Measurements from ENCODE around the gene CCDC183. TPM values are rescaled to one million over a fixed set of nuclear protein-coding genes. Genes with fewer than 3 reads are reported as not detected.
A peak's percentile ranks its signal among the peaks of the same experiment; 100 is the strongest.

Gene CCDC183
- total RNA-seq, 1 experiment from 2014 or later = 3.6 TPM

GRCh38 chr9:136789523-136789937, 6.6 kb upstream of the CCDC183 start:
- ChIA-PET POLR2A (ENCODE audit: unreplicated experiment) (no interaction called here), CTCF (no interaction called here)
- no peak overlapping the region for H3K4me3 ChIP-seq
- no peaks in the 10 kb centered on the region for H3K9me3 ChIP-seq (ENCODE audit: insufficient read depth, low read depth)
- H2AFZ ChIP-seq = no peak overlapping the region
- H3K27me3 ChIP-seq (ENCODE audit: insufficient read depth, low read depth) = no peaks in the 10 kb centered on the region
- H3K9me2 ChIP-seq (ENCODE audit: insufficient read depth) = no peaks in the 10 kb centered on the region
- BruUV-seq (replicated peaks) = no TSS peak
- H3K4me2 ChIP-seq = no peak overlapping the region
- H3K27ac ChIP-seq = no peak overlapping the region
- H3K4me1 ChIP-seq (replicated peaks; ENCODE audit: insufficient read depth) = peaks cover 15% of the 10 kb centered on the region; the same call in 1 of the 2 replicates
- DNase-seq = no peak
- TF ChIP-seq, protein P1, sequence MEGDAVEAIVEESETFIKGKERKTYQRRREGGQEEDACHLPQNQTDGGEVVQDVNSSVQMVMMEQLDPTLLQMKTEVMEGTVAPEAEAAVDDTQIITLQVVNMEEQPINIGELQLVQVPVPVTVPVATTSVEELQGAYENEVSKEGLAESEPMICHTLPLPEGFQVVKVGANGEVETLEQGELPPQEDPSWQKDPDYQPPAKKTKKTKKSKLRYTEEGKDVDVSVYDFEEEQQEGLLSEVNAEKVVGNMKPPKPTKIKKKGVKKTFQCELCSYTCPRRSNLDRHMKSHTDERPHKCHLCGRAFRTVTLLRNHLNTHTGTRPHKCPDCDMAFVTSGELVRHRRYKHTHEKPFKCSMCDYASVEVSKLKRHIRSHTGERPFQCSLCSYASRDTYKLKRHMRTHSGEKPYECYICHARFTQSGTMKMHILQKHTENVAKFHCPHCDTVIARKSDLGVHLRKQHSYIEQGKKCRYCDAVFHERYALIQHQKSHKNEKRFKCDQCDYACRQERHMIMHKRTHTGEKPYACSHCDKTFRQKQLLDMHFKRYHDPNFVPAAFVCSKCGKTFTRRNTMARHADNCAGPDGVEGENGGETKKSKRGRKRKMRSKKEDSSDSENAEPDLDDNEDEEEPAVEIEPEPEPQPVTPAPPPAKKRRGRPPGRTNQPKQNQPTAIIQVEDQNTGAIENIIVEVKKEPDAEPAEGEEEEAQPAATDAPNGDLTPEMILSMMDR (conservative IDR thresholded peaks at IDR 0.05) = no peak
- no peak for TF ChIP-seq EZH2 (IDR thresholded peaks at IDR 0.05; ENCODE audit: low read depth)
- H4K20me1 ChIP-seq (ENCODE audit: insufficient read depth) = peaks cover 14% of the 10 kb centered on the region
- H3F3A ChIP-seq (ENCODE audit: insufficient read depth, low read depth) = peaks cover 18% of the 10 kb centered on the region
- peaks cover 8% of the 10 kb centered on the region for H3K79me2 ChIP-seq (ENCODE audit: low read depth)
- intact Hi-C loops (cut with micrococcal nuclease; ENCODE audit: unreplicated experiment) = no loop called here
- no peaks in the 10 kb centered on the region for H3K36me3 ChIP-seq (ENCODE audit: low read depth)

- Histone ChIP-seq H4K20me1 (ENCODE audit: insufficient read depth) (peaks cover 14% of the 10 kb centered on the region), H3K4me2 (peak within 1 kb of the TSS; percentile 84), H2AFZ (peak within 1 kb of the TSS; percentile 93), H3K36me3 (ENCODE audit: low read depth) (no peaks in the 10 kb centered on the region), H3K27me3 (ENCODE audit: insufficient read depth, low read depth) (no peaks in the 10 kb centered on the region), H3K27ac (peak within 1 kb of the TSS; percentile 79), H3K4me3 (peak within 1 kb of the TSS; percentile 68), H3K9me2 (ENCODE audit: insufficient read depth) (no peaks in the 10 kb centered on the region), H3K79me2 (ENCODE audit: low read depth) (peaks cover 8% of the 10 kb centered on the region), H3K4me1 (replicated peaks; ENCODE audit: insufficient read depth) (peaks cover 15% of the 10 kb centered on the region; the same call in 1 of the 2 replicates), H3K9me3 (ENCODE audit: insufficient read depth, low read depth) (no peaks in the 10 kb centered on the region), H3F3A (ENCODE audit: insufficient read depth, low read depth) (peaks cover 18% of the 10 kb centered on the region)
- peak; percentile 94 to 100 for DNase-seq
- ChIA-PET POLR2A (ENCODE audit: unreplicated experiment) (interaction anchor here (0.5 to 0.8 kb wide), 8 partner anchors 19 to 433 kb away, joined by 3 to 12 read pairs (median 5); no protein-coding TSS in a partner anchor), CTCF (interaction anchor here (0.5 to 1.0 kb wide), 7 partner anchors 9 to 422 kb away, joined by 3 to 4 read pairs (median 3); partner anchors contain the start of gene ABCA2)
- no TSS peak for BruUV-seq (replicated peaks)
- intact Hi-C loops (cut with micrococcal nuclease; ENCODE audit: unreplicated experiment) = loop anchor here (1.0 to 10.0 kb wide), 6 partner anchors 56 to 451 kb away; partner anchors contain the start of genes CLIC3, SEC16A and TUBB4B
- TF ChIP-seq EZH2 (IDR thresholded peaks at IDR 0.05; ENCODE audit: low read depth) = no peak
- TF ChIP-seq, protein P1 (conservative IDR thresholded peaks at IDR 0.05) = no peak
Measured at GRCh38 chr9:136790640-136791515, 5.3 kb upstream of the CCDC183 start, which contains the start of gene TMEM141. Gene TMEM141, plus strand, starts transcription at chr9:136791344. Its CDS starts 27 bp downstream, at chr9:136791371.

DNA sequence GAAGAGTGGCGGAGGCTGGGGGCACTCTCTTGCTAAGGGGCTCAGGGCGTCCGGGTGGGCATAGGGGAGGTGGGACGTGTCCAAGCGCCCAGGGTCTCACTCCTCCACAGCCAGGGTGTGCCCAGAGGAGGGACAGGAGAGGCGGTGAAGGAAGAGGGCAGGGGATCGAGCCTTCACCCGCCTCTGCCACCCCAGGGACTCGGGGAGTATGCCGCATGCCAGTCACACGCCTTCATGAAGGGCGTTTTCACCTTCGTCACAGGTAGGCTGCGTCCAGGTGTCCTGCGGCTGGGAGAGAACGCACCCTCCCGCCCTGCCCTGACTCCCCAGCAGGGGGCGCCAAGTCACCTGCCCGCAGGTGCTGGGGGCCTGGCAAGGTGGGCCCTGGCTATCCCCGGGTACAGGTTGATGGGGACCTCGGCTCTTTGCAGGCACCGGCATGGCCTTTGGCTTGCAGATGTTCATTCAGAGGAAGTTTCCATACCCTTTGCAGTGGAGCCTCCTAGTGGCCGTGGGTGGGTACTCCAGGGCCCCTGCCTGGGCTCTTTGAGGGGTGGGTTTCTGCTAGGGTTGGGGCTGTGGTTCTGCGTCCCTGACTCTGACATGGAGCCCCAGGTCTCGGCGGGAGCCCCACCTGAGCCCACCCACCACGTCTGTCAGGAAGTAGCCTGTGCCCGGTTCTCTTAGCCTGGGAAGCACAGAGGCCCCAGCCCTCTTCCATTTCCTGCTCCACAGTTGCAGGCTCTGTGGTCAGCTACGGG, 4.4 kb upstream of the CCDC183 start:
- peaks cover 14% of the 10 kb centered on the region for H4K20me1 ChIP-seq (ENCODE audit: insufficient read depth)
- H3K79me2 ChIP-seq (ENCODE audit: low read depth) = peaks cover 8% of the 10 kb centered on the region
- peak; percentile 81 to 85 for DNase-seq
- no peaks in the 10 kb centered on the region for H3K36me3 ChIP-seq (ENCODE audit: low read depth)
- BruUV-seq (replicated peaks) = TSS peak; percentile 84
- H2AFZ ChIP-seq = peak overlapping the region; percentile 93
- ChIA-PET CTCF (interaction anchor here (0.6 to 1.0 kb wide), 3 partner anchors 128 to 423 kb away, joined by 3 to 7 read pairs (median 3); partner anchors contain the start of gene CLIC3), POLR2A (ENCODE audit: unreplicated experiment) (interaction anchor here (0.5 to 0.7 kb wide), 2 partner anchors 16 to 449 kb away, joined by 3 read pairs; partner anchors contain the start of genes RABL6 and TUBB4B)
- peak overlapping the region; percentile 68 for H3K4me3 ChIP-seq
- peak overlapping the region; percentile 84 for H3K4me2 ChIP-seq
- no peaks in the 10 kb centered on the region for H3K27me3 ChIP-seq (ENCODE audit: insufficient read depth, low read depth)
- no peak for TF ChIP-seq EZH2 (IDR thresholded peaks at IDR 0.05; ENCODE audit: low read depth)
- TF ChIP-seq, protein P1 (conservative IDR thresholded peaks at IDR 0.05) = peak; percentile 100
- H3F3A ChIP-seq (ENCODE audit: insufficient read depth, low read depth) = peaks cover 18% of the 10 kb centered on the region
- H3K27ac ChIP-seq = peak overlapping the region; percentile 79
- peaks cover 15% of the 10 kb centered on the region; the same call in 1 of the 2 replicates for H3K4me1 ChIP-seq (replicated peaks; ENCODE audit: insufficient read depth)
- no peaks in the 10 kb centered on the region for H3K9me2 ChIP-seq (ENCODE audit: insufficient read depth)
- intact Hi-C loops (cut with micrococcal nuclease; ENCODE audit: unreplicated experiment) = loop anchor here (1.0 to 10.0 kb wide), 5 partner anchors 56 to 451 kb away; partner anchors contain the start of genes CLIC3, SEC16A and TUBB4B
- no peaks in the 10 kb centered on the region for H3K9me3 ChIP-seq (ENCODE audit: insufficient read depth, low read depth)
